ENCODE measurements around the gene HAPSTR1. TPM values are rescaled to one million over a fixed set of nuclear protein-coding genes. Genes with fewer than 3 reads are reported as not detected.
"Not testable (repeated sequence)": the region's sequence is repeated elsewhere in the genome, so short reads cannot be mapped to it uniquely, and the experiment has no call there.

The HAPSTR1 gene
- total RNA-seq, 3 donors from 2014 or later = 55.8 to 69.8 (median 56.0) TPM

DNA sequence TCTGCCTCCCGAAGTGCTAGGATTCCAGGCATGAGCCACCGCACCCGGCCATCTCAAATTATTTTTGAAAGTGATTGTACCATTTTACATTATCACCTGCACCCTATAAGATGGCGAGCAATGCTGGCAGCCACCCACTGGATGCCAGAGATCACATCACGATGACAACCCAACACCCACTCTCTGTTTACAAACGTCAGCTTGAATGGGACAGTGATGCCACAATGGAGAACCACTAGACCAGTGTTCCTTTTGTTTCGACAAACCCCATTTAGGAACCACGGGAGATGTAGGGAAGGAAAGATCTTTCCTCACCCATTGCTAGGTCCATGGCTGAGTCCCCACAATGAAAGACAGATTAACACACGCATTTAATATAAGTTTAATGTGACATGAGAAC lies 20.1 kb upstream of the HAPSTR1 start:
- DNase-seq (no peak), ATAC-seq (no peak)
- Histone ChIP-seq H3K4me3 (no peak overlapping the region), H3K4me1 (ENCODE audit: low read depth) (no peaks in the 10 kb centered on the region), H3K9me3 (no peaks in the 10 kb centered on the region), H3K36me3 (ENCODE audit: low read depth) (no peaks in the 10 kb centered on the region)
- intact Hi-C loops (cut with DNase I, micrococcal nuclease) = no loop called here
- TF ChIP-seq, protein P1, sequence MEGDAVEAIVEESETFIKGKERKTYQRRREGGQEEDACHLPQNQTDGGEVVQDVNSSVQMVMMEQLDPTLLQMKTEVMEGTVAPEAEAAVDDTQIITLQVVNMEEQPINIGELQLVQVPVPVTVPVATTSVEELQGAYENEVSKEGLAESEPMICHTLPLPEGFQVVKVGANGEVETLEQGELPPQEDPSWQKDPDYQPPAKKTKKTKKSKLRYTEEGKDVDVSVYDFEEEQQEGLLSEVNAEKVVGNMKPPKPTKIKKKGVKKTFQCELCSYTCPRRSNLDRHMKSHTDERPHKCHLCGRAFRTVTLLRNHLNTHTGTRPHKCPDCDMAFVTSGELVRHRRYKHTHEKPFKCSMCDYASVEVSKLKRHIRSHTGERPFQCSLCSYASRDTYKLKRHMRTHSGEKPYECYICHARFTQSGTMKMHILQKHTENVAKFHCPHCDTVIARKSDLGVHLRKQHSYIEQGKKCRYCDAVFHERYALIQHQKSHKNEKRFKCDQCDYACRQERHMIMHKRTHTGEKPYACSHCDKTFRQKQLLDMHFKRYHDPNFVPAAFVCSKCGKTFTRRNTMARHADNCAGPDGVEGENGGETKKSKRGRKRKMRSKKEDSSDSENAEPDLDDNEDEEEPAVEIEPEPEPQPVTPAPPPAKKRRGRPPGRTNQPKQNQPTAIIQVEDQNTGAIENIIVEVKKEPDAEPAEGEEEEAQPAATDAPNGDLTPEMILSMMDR (IDR thresholded peaks at IDR 0.05) = no peak

DNA sequence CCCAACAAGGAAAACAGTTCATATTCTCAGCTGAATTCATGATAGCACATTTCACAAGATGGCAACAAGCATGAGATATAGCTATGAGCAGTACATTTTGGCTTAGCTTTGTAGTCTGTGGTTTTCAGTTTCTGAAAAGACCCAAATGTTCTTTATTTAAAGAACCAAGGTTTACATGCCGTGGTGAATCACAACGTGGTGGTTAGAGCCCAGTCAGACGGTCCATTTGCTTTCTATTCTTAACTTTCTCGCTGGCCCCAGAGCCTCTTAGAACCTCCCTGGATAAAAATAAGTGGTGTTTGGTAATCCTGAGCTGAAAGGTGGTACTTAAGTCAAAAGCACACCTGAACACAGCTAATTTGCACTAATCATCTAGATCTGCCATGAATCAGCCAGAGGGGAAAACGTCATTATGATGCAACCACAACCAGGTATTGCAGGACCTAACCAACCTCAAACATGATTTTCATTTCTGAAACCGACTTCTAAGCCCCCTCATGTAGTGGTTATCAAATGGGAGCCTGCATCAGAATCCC lies 18.6 kb upstream of the HAPSTR1 start:
- no peaks in the 10 kb centered on the region for H3K9me3 ChIP-seq
- ATAC-seq = peak; percentile 37
- TF ChIP-seq, protein P1 (IDR thresholded peaks at IDR 0.05) = no peak

DNA sequence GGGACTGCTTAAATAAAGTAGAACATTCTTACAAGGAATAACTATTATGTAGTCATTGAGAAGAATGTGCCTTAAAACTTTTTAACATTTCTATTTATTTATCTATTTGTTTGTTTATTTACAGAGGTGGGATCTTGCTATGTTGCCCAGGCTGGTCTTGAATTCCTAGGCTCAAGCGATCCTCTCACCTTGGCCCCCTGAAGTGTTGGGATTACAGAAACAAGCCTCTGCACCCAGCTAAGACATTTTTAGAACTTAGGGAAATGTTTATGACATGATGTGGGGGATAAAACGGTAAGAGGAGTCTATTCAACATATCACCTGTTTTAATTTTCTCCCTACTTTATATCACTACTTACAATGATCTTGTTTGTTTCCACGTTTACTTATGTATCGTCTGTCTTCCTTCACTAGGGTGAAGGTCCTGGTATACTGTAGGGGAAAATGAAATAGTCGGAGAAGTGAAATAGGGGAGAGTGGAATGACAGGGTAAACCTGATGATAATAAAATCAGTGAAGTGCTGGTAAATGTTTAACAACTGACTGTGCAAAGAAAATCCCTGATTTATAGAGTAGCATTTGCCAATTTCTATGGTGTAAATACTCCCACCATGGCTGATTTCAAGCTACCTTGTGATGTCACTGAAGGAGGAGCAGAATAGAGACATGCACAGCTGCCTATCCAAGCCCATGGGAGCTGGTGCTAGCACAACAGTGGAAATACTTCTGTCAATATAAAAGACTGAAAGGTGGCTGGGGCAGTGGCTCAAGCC lies 16.0 kb upstream of the HAPSTR1 start:
- DNase-seq (no peak), ATAC-seq (no peak)
- intact Hi-C loops (cut with DNase I, micrococcal nuclease) = no loop called here
- H3K4me1 ChIP-seq (ENCODE audit: low read depth) = no peaks in the 10 kb centered on the region
- no peak overlapping the region for H3K4me3 ChIP-seq
- TF ChIP-seq, protein P1 (IDR thresholded peaks at IDR 0.05) = no peak
- peaks cover 4% of the 10 kb centered on the region for H3K9me3 ChIP-seq
- no peaks in the 10 kb centered on the region for H3K36me3 ChIP-seq (ENCODE audit: low read depth)

More for the DNA sequence above, 18.6 kb upstream of the HAPSTR1 start:
- no peaks in the 10 kb centered on the region for H3K4me1 ChIP-seq (ENCODE audit: low read depth)
- no peaks in the 10 kb centered on the region for H3K36me3 ChIP-seq (ENCODE audit: low read depth)
- H3K4me3 ChIP-seq = no peak overlapping the region
- intact Hi-C loops (cut with DNase I, micrococcal nuclease) = no loop called here
- DNase-seq = no peak

DNA sequence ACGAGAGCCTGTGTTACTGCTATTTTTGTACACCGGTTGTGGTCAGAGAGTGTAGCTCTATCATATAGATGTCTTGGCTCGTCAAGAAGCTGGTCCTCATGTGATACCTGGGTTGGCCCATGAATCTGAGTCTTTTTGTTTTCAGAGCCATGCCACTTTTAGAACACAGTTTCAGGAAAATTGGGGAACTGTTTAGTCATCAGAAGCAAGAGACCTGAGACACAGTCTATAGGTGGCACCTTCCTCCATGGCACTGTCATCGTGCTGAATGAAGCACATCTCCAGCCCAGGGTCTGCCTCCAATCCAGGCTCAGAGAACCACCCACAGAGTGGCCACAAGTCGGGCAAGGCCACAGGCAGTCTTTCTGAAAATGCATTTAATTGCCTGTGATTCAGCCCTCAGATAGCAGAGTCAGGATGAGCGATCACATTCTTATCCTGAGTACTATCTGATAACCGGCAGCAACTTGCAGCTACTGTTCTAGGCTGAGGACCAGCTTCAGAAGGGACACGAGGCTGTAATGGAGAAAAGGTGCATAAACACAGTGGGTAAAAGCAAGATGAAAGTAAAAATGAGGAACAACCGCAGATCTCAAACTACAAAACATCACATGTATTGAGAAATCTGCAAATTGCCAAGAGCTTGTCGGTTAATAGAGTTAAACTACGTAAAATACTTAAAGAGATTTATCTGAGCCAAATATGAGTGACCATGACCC lies 14.2 kb upstream of the HAPSTR1 start:
- Histone ChIP-seq H3K4me3 (no peak overlapping the region), H3K9me3 (peaks cover 4% of the 10 kb centered on the region), H3K4me1 (ENCODE audit: low read depth) (no peaks in the 10 kb centered on the region), H3K36me3 (ENCODE audit: low read depth) (no peaks in the 10 kb centered on the region)
- TF ChIP-seq, protein P1 (IDR thresholded peaks at IDR 0.05) = no peak
- intact Hi-C loops (cut with DNase I, micrococcal nuclease) = no loop called here
- no peak for DNase-seq
- peak; percentile 12 for ATAC-seq

DNA sequence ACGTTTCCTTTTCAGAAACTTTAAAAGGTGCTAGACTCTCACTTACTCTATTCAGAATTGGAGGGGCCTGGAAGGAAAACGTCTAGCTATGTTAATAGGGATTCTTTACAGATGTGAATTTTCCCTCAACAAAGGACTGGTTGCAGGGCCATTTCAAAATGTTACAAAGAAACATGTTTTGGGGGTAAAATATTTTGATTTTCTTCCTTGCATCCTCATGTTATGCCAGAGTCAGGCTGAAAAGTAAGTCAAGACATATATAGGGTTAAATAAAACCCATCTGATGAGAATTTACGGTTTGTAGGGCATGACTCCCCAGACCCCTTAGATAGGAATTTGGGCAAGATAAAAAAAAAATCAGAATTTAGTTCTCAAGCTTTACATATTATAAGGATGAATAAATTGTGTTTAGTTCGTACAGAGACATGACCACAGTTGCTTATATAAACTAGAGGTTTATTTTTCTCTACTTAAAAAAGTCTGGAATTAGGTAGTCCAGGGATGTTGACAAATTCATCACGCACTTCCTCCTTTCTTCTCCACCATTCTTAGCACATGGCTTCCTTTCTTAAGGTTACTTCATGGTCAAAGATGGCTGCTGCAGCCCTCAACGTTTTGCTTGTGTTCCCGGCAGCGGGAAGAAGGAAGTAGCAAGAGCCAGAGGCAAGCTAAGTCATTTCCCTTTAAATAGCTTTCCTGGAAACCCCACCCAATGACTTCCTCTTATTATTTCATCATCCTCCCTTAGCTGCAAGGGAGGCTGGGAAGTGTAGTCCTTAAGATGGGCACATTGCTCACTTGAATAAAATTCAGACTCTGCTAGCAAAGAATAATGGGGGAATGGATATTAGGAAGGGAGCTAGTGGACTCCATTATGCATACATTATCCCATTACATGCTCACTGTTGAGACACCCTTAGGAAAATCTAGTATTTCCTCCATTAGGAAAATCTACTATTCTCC lies 12.7 kb upstream of the HAPSTR1 start:
- H3K4me1 ChIP-seq (ENCODE audit: low read depth); H3K4me3 ChIP-seq; H3K36me3 ChIP-seq (ENCODE audit: low read depth); intact Hi-C loops (cut with DNase I, micrococcal nuclease); H3K9me3 ChIP-seq: not testable (repeated sequence)
- ATAC-seq (peak; percentile 94), DNase-seq (peak in 1 of 3 donors; percentile 49)

Data from mucosa of descending colon (tissue), 3 donors.